HG03558 (cell line): ENCODE results near the gene DAAM2.

ENCODE experiments used
- ATAC-seq: cut with Tn5 transposase; IDR thresholded peaks from one replicate; pipeline ENCODE4 v1.9.1; 2021; ENCODE audit warnings: moderate number of reproducible peaks; ENCODE audit not compliant: unreplicated experiment; ENCODE audit errors: extremely low read depth

The DAAM2 gene

GRCh38 chr6:39903656-39904055 lies 111.5 kb downstream of the DAAM2 start:
- ATAC-seq = no peak

GRCh38 chr6:39904946-39905639 lies 112.9 kb downstream of the DAAM2 start:
- no peak for ATAC-seq

GRCh38 chr6:39905640-39905975 lies 113.4 kb downstream of the DAAM2 start:
- ATAC-seq = no peak

- no peak for ATAC-seq
Measured at GRCh38 chr6:39906318-39906761, 114.2 kb downstream of the DAAM2 start.

GRCh38 chr6:39907871-39908575 lies 115.8 kb downstream of the DAAM2 start:
- ATAC-seq = no peak

GRCh38 chr6:39908838-39909583 lies 116.8 kb downstream of the DAAM2 start:
- no peak for ATAC-seq

GRCh38 chr6:39909701-39910100 lies 117.5 kb downstream of the DAAM2 start:
- ATAC-seq = no peak

- no peak for ATAC-seq
Measured at GRCh38 chr6:39910164-39910563, 118.0 kb downstream of the DAAM2 start.

- no peak for ATAC-seq
Measured at GRCh38 chr6:39910744-39911143, 118.6 kb downstream of the DAAM2 start.

- ATAC-seq = no peak
Measured at GRCh38 chr6:39911513-39912125, 119.4 kb downstream of the DAAM2 start.

GRCh38 chr6:39912446-39912845 lies 120.3 kb downstream of the DAAM2 start:
- ATAC-seq = no peak

GRCh38 chr6:39913391-39913916 lies 121.3 kb downstream of the DAAM2 start:
- ATAC-seq = no peak

GRCh38 chr6:39914239-39914638 lies 122.1 kb downstream of the DAAM2 start:
- ATAC-seq = no peak

GRCh38 chr6:39915866-39916265 lies 123.7 kb downstream of the DAAM2 start:
- ATAC-seq = no peak

GRCh38 chr6:39917329-39917728 lies 125.2 kb downstream of the DAAM2 start:
- ATAC-seq = no peak

GRCh38 chr6:39917981-39918380 lies 125.8 kb downstream of the DAAM2 start:
- ATAC-seq = no peak

- no peak for ATAC-seq
Measured at GRCh38 chr6:39918831-39919230, 126.7 kb downstream of the DAAM2 start.

- no peak for ATAC-seq
Measured at GRCh38 chr6:39920157-39920556, 128.0 kb downstream of the DAAM2 start.

GRCh38 chr6:39922821-39923220 lies 130.6 kb downstream of the DAAM2 start:
- ATAC-seq = no peak

- no peak for ATAC-seq
Measured at GRCh38 chr6:39923394-39923793, 131.2 kb downstream of the DAAM2 start.

GRCh38 chr6:39923861-39924260 lies 131.7 kb downstream of the DAAM2 start:
- no peak for ATAC-seq
